DMS53 treated with DMSO at 0.1 percent for 48 hours (cell line): ENCODE data around the gene KCTD8.
A peak's percentile ranks its signal among the peaks of the same experiment; 100 is the strongest.

ENCODE experiments used
- DNase-seq: peaks from one replicate; lab custom pipeline; 2025; ENCODE audit not compliant: unreplicated experiment; lab: John Stamatoyannopoulos, UW

KCTD8 gene

GRCh38 chr4:44165938-44166337 is 282.7 kb downstream of the KCTD8 start:
- DNase-seq: no peak

- no peak for DNase-seq
Measured at GRCh38 chr4:44162538-44163270, 285.9 kb downstream of the KCTD8 start.

DNA sequence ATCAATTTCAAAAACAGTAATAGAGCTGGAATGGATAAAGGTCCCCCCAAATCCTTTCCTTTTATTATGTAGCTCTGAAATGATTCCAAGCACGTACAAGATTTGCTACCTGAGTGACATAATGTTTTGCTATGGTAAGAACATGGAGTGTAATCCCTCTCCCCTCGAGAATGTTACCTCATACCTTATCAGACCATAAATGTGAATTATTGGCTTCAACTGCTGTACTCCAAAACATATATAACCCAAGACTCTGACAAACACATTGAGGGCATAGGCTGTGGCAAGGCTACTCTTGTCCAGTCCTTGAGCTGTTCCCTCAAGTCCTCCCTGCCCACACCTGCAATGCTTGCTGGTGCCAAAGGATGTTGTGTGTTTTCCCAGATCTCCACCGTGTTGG is 286.9 kb downstream of the KCTD8 start:
- DNase-seq: no peak

GRCh38 chr4:44160776-44161367 is 287.7 kb downstream of the KCTD8 start:
- no peak for DNase-seq

DNA sequence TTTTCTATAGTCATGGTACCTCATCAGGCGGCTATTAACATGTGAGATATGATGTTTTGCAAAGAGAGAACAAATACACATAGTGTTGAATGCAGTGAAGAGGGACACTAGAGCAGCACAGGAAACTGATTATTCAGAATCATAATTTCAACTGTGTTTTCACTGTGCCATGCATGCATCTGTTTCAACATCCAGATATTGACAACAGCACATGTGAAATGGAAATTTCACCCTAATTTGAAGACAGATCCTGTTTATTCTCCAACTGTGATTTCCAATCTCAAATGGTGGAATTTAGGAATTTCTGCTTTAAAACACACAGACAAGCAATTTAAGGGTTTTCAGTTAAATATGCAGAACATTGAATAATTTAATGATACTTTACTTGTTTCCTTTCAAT is 288.6 kb downstream of the KCTD8 start:
- no peak for DNase-seq

GRCh38 chr4:44157611-44158277 is 290.9 kb downstream of the KCTD8 start:
- DNase-seq: peak; percentile 11

DNA sequence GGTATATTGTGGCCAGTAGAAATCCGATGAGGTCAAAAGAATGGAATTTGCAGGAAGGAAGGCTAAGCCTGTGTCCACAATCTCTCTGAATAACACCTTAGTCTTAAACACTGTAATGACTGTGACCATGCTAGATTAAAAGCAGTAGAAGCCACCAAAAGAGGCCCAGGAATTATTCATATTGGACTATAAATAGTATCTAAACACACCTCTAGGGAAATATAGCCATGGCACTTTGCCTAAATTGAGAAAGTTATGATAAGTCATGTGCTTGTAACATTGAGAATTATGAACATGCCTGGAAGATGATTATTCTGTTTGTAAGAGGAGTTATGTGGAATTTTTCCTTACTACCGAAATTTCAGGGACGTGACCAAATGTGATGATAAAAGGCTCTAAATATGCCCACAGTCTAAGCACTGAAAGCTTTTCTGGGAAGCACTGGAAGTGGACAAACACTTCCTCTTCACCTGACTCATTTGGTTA is 298.5 kb downstream of the KCTD8 start:
- DNase-seq: no peak

DNA sequence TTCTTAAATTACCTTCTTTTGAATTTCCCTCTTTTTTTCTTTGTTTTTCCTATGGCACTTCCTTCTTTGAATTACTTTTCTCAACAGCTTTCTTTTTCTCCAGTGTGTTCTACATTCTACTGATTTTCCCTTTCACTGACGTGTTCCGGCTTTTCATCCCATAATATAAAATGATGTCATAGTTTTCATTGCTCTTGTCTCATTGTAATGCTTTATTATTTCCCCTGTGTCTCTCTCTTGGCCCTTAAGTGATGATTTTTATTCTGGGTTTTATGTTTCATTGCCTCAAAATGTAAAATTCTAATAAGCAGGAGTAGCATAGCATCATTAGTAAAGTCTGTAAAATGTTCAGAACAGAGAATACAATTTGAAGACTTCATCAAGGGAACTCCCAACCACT is 299.3 kb downstream of the KCTD8 start:
- DNase-seq: no peak

DNA sequence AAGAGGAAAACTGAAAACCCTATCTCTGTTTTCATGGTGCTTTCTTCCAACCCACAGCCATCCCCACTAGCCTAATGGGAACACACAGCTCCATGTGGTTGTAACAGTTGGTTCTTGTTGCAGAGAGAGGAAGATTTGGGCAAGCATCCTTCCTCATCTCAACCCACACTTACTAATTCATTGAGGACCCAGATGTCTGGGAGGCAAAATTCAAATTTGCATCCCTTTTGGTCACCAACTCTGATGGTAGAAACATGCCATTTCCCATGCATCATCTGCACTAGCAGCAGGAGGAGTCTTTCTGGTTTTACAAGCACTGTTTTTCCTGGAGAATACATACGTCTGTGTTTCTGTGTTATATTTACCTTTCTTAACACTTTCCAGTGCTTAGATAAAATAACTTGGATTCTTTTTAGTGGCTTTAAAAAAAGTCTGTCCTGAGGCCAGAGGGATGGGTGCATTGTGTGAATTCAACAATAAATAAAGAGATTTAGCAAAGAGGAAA is 301.0 kb downstream of the KCTD8 start:
- DNase-seq: no peak

DNA sequence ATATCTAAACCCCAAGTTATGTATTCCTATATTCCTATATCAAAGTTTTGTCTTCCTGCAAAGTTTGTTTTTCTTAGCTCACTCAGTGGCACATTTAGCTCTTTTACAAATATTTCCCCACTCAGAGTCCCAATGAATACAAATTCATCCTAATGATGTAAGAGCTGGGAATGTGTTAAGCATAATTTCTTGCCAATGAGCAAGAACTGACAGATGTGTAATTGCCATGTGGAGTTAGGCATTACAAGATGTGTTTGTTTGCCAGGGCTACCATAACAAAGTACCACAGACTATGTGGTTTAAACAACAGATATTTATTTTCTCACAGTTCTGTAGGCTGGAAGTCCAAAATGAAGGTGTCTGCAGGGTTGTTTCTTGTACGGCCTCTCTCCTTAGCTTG is 302.1 kb downstream of the KCTD8 start:
- DNase-seq: no peak

DNA sequence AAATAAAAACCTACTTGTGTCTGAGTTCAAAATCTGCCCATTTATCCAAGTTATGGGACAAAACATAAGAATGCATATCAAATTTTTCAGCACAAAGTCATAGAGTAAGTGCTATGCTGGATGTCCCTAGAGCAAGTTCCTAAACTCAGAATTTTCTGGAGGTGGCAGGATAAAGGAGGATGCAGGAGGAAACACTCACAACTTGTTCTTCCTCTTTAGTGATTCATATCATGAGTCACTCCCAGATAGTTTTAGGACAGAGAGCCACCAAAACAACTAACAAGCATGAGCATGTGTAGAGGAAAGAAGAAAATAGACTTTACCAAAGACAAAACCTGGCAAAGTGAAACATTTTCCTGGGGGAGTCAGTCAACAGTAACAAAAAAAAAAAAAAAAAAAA is 302.7 kb downstream of the KCTD8 start:
- DNase-seq: no peak

DNA sequence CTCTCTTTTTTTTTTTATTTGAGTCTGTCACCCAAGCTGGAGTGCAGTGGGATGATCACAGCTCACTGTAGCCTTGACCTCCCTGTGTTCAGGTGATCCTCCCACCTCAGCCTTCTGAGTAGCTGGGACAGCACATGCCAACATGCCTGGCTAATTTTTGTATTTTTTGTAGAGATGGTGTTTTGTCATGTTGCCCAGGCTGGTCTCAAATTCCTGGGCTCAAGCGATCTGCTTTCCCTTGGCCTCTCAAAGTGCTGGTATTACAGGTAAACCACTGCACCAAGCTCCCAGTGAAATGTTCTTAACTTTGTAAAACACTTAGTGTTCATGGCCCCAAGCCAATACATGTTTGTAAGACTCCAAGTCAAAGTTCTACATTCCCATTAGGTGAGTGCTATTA is 316.1 kb downstream of the KCTD8 start:
- DNase-seq: no peak
